GM21786 (cell line): ENCODE data around the gene NTN3.
"Not testable (repeated sequence)": the region's sequence is repeated elsewhere in the genome, so short reads cannot be mapped to it uniquely, and the experiment has no call there.

Experiments
- ATAC-seq: cut with Tn5 transposase; IDR thresholded peaks from one replicate; pipeline ENCODE4 v1.9.1; 2021; ENCODE audit not compliant: unreplicated experiment

Gene NTN3

GRCh38 chr16:2476741-2477140 is 5.6 kb downstream of the NTN3 start:
- ATAC-seq = no peak

GRCh38 chr16:2477327-2477726 is 6.2 kb downstream of the NTN3 start:
- ATAC-seq = no peak

- no peak for ATAC-seq
Measured at GRCh38 chr16:2478279-2478678, 7.2 kb downstream of the NTN3 start.

GRCh38 chr16:2479996-2480395 is 8.9 kb downstream of the NTN3 start:
- ATAC-seq = not testable (repeated sequence)

GRCh38 chr16:2480948-2481347 is 9.9 kb downstream of the NTN3 start:
- no peak for ATAC-seq

- ATAC-seq = no peak
Measured at GRCh38 chr16:2481676-2482075, 10.6 kb downstream of the NTN3 start.

- no peak for ATAC-seq
Measured at GRCh38 chr16:2482249-2482648, 11.2 kb downstream of the NTN3 start.

GRCh38 chr16:2482708-2483534 is 11.8 kb downstream of the NTN3 start:
- ATAC-seq = no peak

GRCh38 chr16:2483939-2484897 is 13.1 kb downstream of the NTN3 start:
- ATAC-seq = no peak

GRCh38 chr16:2484898-2485508 is 13.9 kb downstream of the NTN3 start:
- no peak for ATAC-seq

GRCh38 chr16:2485811-2486507 is 14.9 kb downstream of the NTN3 start:
- no peak for ATAC-seq

GRCh38 chr16:2486645-2487516 is 15.8 kb downstream of the NTN3 start:
- ATAC-seq = peak; percentile 81

GRCh38 chr16:2487517-2487842 is 16.4 kb downstream of the NTN3 start:
- ATAC-seq = no peak

GRCh38 chr16:2487903-2488531 is 16.9 kb downstream of the NTN3 start:
- ATAC-seq = no peak

GRCh38 chr16:2489581-2489980 is 18.5 kb downstream of the NTN3 start:
- no peak for ATAC-seq

GRCh38 chr16:2490190-2491105 is 19.4 kb downstream of the NTN3 start:
- no peak for ATAC-seq

GRCh38 chr16:2492292-2492691 is 21.2 kb downstream of the NTN3 start:
- no peak for ATAC-seq

GRCh38 chr16:2493605-2494004 is 22.5 kb downstream of the NTN3 start:
- ATAC-seq = no peak

- ATAC-seq = no peak
Measured at GRCh38 chr16:2494616-2495015, 23.5 kb downstream of the NTN3 start.
